Femur (tissue), 1 donor: ENCODE measurements around the gene TMEM205.
"Not testable (repeated sequence)": the region's sequence is repeated elsewhere in the genome, so short reads cannot be mapped to it uniquely, and the experiment has no call there.

Experiments
- DNase-seq: peaks from one replicate; pipeline ENCODE4 v3.0.0-alpha.2; 2017

The TMEM205 gene

GRCh38 chr19:11338569-11339253, 7.4 kb downstream of the TMEM205 start:
- peak; percentile 24 for DNase-seq

DNA sequence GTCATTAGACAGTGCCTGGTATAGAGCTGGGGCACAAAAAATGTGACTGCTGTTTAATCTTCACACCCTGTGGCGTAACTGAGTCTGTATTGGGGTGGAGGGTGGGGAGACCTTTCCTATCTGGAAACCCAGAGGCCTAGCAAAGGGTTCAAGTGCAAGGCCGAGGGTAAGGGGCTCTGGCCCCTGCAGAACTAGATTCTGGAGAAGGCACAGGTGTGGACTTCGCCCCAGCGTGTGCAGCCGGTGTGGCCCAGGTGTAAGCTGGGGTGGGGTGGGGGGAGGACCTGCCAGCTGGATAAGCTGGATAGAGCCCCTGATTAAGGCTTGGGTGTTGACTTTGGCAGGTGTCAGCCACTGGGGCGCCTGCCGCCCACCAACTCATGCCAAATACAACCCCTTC, 7.9 kb downstream of the TMEM205 start:
- no peak for DNase-seq

GRCh38 chr19:11337080-11337479, 9.0 kb downstream of the TMEM205 start:
- no peak for DNase-seq

- no peak for DNase-seq
Observed at GRCh38 chr19:11335449-11336146, 10.5 kb downstream of the TMEM205 start.

DNA sequence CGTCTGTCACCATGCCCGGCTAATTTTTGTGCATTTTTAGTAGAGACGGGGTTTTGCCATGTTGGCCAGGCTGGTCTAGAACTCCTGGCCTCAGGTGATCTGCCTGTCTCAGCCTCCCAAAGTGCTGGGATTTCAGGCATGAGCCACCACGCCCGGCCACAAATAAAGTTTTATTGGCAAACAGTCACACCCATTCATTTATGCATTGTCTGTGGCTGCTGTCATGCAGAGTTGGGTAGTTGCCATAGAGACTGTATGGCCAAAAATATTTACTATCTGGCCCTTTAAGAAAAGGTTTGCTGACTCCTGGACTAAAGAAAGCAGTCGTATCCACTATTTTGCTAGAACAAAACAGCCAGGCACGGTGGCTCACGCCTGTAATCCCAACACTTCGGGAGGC, 12.2 kb downstream of the TMEM205 start:
- DNase-seq = not testable (repeated sequence)

- no peak for DNase-seq
Observed at GRCh38 chr19:11332822-11333221, 13.2 kb downstream of the TMEM205 start.

- no peak for DNase-seq
Observed at GRCh38 chr19:11331502-11331901, 14.6 kb downstream of the TMEM205 start.

DNA sequence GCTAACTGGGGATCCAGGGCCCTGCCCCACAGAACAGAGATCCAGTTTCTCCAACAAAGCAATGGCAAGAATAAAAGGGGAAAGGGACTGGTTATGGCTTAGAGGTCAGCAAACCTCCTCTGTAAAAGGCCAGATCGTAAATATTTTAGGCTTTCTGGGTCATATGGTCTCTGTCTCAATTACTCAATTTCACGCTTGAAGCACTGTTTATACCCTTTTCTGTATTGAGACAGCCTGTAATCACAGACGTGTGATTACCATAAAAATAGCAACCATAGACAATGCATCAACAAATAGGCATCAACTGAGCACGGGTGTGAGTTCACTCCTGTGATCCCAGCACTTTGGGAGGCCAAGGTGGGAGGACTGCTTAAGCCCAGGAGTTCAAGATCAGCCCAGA, 15.9 kb downstream of the TMEM205 start:
- DNase-seq = no peak

DNA sequence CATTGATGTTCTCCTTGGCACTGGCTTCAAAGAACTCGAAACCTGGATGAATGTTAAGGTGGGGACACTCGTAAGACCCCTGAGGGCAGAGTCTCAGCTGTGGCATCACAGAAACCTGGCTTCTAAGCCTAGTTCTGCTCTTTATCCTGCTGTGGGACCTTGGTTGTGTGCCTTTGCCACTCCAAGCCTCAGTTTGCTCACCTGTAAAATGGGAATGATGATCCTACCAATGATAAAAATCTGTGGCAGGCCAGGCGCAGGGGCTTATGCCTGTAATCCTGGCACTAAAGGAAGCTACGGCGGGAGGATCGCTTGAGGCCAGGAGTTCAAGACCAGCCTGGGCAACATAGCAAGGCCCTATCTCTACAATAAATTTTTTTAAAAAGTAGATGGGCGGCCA, 20.5 kb downstream of the TMEM205 start:
- no peak for DNase-seq

DNA sequence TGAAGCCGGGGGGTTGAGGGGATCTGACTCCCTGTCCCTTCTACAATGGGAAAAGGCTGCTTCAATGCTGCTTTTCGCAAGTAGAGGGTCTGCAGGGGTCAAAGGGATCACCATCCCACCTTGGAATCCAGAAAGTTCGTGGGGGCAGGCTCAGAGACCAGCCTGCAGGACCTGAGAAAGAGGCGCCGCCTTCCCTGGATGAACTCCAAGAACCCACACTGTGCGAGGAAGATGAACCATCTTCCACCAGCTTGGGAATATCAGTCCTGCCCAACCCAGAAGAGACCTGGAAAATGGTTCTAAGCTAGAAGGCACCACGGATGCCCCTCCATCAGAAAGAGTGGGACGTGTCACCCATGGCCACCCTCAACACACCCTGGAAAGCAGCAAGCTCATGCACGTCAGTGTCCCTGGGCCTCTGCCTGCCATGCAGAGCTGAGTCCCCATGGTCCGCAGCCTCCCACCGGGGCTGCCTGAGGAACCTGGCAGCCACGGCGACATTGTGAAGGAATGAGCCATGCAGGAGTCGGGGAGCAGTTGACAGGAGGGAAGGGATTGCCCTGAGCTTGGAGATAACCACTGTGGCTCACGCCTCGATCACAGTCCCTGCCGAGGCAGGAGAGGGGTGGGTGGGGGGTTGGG, 21.2 kb downstream of the TMEM205 start:
- DNase-seq = no peak

DNA sequence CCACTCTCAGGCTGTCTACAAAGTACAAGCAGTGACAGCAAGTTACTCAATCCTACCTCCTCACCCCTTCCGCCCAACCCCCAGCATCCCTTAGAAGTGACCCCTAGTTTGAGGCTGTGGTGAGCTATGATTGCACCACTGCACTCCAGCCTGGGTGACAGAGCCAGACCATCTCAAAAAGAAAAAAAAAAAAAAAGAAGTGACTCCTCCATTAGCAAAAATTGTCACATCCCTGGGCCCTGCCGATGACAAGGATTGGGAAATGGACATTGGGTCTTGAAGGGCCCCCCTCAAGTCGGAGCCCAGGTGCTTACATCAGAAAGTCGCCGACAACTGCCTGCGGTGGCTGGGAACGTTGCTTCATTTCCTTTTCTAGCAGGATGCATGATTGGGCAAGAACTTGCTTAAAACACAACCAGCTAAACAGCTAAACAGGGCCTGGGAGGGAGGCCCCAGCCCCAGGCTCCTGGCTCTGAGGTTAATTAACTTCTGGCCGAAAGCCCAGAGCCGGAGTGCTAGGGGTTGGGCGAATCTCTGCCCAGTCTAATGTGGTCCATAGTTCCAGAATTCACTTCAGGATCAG, 21.9 kb downstream of the TMEM205 start:
- peak; percentile 83 for DNase-seq

DNA sequence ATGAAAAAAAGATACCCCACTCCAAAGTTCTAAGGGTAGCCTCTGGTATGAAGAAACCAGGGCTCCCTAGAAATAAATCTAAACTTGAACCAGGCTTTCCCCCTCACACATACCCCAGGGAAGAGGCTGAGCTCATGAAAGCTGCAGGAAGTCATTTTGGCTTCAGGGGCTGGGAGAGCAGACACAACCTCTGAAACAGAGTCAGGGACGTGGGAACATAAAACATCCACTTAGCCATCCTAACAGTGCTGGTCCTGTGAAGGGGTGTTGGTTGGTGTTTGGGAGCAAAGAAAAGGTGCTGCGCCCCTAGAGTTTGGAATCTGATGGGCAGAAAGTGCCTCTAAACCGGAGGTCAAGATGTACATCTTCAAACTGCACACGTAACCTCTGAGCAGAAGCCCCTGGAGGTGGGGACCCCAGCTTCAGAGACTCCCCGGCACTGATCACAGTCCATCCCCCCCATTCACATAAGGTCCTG, 22.4 kb downstream of the TMEM205 start:
- DNase-seq = no peak

- peak; percentile 27 for DNase-seq
Observed at GRCh38 chr19:11322269-11323024, 23.6 kb downstream of the TMEM205 start.

DNA sequence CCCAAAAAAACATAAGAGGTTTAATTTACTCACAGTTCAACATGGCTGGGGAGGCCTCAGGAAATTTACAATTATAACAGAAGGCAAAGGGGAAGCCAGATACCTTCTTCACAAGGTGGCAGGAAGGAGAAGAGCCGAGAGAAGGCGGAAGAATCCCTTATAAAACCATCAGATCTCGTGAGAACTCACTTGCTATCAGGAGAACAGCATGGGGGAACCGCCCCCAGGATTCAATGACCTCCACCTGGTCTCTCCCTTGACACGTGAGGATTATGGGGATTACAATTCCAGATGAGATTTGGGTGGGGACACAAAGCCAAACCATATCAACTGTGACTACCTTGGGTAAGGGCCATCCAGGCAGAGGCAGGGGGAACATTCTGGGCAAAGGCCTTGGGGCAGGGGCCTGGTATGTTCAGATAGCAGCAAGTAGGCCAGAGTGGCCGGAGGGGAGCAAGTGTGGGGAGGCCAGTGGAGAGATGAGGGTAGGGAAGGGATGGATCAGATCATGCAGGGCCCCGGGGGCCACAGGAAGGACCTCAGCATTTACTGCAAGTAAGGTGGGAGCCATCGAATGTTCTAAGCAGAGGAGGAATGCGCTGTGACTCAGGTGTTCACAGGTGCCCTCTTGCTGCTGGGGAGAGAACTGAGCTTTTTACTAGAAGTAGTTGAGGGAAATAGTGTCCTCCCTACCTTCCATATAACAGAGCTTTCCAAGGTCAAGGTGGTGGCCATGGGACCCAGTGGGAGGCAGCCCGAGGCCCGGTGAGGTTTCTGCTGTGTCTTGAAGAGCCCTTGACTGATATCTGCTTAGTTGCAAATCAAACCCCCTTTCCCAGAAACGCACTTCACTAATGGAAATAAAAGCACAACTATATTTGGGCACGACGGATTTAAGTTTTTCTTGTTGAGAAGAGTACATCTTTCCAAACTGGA, 24.6 kb downstream of the TMEM205 start:
- no peak for DNase-seq

GRCh38 chr19:11320278-11320995, 25.6 kb downstream of the TMEM205 start:
- not testable (repeated sequence) for DNase-seq

GRCh38 chr19:11306337-11306736, 39.7 kb downstream of the TMEM205 start:
- DNase-seq = no peak

- DNase-seq = no peak
Observed at GRCh38 chr19:11304936-11305335, 41.1 kb downstream of the TMEM205 start.

DNA sequence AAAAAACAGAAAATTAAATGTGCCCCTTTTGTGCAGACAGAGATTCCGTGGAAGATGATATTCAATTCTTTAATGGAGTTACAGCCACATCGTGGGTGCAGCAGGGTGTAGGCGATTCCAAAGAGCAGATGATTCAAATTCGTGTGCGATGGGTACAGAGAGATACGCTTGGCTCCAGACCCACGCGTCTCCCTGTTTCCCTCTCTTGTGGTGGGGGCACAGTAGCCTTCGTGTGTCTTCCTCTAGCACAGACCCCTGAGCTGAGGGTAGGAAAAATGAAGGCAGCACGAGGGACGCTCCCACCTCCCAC, 45.3 kb downstream of the TMEM205 start:
- no peak for DNase-seq

DNA sequence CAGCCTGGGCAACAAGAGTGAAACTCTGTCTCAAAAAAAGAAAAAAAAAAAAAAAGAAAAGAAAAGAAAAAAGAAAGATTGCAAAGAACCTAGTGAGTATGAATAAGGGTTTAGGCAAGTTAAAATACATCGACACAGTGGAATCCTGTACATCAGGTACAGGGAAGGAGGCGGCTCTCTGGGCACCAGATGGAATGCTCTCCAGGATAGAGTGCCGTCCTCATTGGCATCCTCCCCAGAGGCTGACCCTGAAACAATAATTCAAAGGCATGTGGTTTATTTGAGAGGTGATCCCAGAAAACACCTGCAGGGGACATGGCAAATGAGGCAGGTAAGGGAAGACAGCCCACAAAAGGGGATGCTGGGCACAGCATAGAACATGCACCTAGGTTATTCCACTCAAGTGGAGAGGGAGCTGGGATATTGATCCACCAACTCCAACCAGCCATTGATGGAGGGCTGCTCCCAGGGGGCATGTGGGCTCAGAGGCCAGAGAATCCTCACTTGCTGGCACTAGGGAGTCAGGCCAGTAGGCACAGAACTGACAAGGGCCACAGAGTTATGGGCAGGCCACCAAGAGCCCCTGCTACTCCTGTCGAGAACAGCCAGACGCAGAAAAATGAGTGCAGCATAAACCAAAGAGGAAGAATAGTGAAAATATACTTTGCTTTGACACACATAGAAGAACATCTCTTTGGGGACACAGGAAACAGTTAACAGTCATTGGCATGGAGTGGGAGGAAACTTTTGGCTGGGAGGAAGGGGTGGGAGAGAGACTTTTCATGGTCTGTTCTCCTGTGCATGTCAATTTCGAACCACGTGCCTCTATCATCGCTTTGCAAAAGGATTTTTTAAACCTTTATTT, 45.9 kb downstream of the TMEM205 start:
- DNase-seq = no peak

- DNase-seq = no peak
Observed at GRCh38 chr19:11296264-11296663, 49.8 kb downstream of the TMEM205 start.
